Heart right ventricle (tissue), 16 donors: ENCODE measurements around the gene SYNJ2. TPM values are rescaled to one million over a fixed set of nuclear protein-coding genes. Genes with fewer than 3 reads are reported as not detected.
"Not testable (repeated sequence)": the region's sequence is repeated elsewhere in the genome, so short reads cannot be mapped to it uniquely, and the experiment has no call there.

Experiments
- ATAC-seq, 8 donors: fragments of 200-7000 bp; cut with Tn5 transposase; one replicate each; pipeline ENCODE4 v1.9.1; 2020; ENCODE audit warnings: mild to moderate bottlenecking in 8 of 8, moderate library complexity in 8 of 8, moderate number of reproducible peaks in 1 of 8
- DNase-seq, 2 donors: peaks; one replicate each; pipeline ENCODE4 v3.0.0-alpha.2; 2020
- H3K27ac ChIP-seq, 10 donors: fragments of 200-600 bp; sonication (generic) in 2 of 10; one replicate each; pipeline versions ENCODE4 v1.5.0 to v1.8.0; 2020 to 2022; ENCODE audit warnings: mild to moderate bottlenecking in 3 of 10
- H3K27me3 ChIP-seq, 7 donors: fragments of 200-600 bp; one replicate each; pipeline ENCODE4 v1.8.0; 2021 to 2022; ENCODE audit warnings: mild to moderate bottlenecking in 2 of 7
- H3K36me3 ChIP-seq, 9 donors: fragments of 200-600 bp; sonication (generic) in 1 of 9; one replicate each; pipeline versions ENCODE4 v1.5.0 to v1.8.0; 2020 to 2022; ENCODE audit warnings: mild to moderate bottlenecking in 2 of 9
- H3K4me1 ChIP-seq, 9 donors: fragments of 200-600 bp; sonication (generic) in 1 of 9; one replicate each; pipeline versions ENCODE4 v1.5.0 to v1.8.0; 2020 to 2022; ENCODE audit warnings: mild to moderate bottlenecking in 4 of 9
- H3K4me3 ChIP-seq, 10 donors: fragments of 200-600 bp; sonication (generic) in 2 of 10; one replicate each; pipeline versions ENCODE4 v1.5.0 to v1.8.0; 2020 to 2022; ENCODE audit warnings: mild to moderate bottlenecking in 7 of 10, moderate library complexity in 2 of 10
- H3K9me3 ChIP-seq, 11 donors: fragments of 200-600 bp in 10 of 11; sonication (generic) in 2 of 11; one replicate each; pipeline versions ENCODE4 v1.5.0 to v1.8.0; 2013 to 2022; ENCODE audit warnings: mild to moderate bottlenecking in 2 of 11, control low read depth in 1 of 11, moderate library complexity in 1 of 11
- CTCF ChIP-seq, 9 donors: fragments of 200-600 bp; sonication (generic) in 2 of 9; IDR thresholded peaks; one replicate each; pipeline versions ENCODE4 v1.5.0 to v1.8.0; 2021 to 2022; ENCODE audit warnings: antibody characterized with exemption in 9 of 9, mild to moderate bottlenecking in 5 of 9, moderate library complexity in 1 of 9
- WGBS, 2 donors: extraction: QIAGEN DNeasy Blood & Tissue Kit; methylation state at CpG; one replicate each; pipeline ENCODE4 v1.1.7; 2013; ENCODE audit warnings: inconsistent platforms in 1 of 2; 5-methylcytosine and 5-hydroxymethylcytosine counted together
- intact Hi-C, 10 donors: fragments of 100-400 bp; cut with DNase I; formaldehyde crosslinking; loops; one replicate each; pipeline versions ENCODE4 v1.11.1 to v1.14.2; 2022
- long read RNA-seq, 3 donors: library from polyadenylated mRNA; unstranded; transcript quantifications; one replicate each; pipeline ENCODE4 v2.0.0, GENCODE V29; 2020 to 2021
- polyA plus RNA-seq, 2 donors: library from polyadenylated mRNA; stranded (reverse); fragments of 200-250 nt; gene quantifications; one replicate each; pipeline ENCODE4 v1.2.3, GENCODE V29; 2013
- total RNA-seq, 10 donors: library from RNA; stranded (reverse); fragmentation: NEBNext Ultra II Directional in 3 of 10; extraction: Animal tissue kit (Norgen Biotek cat#: 25700) in 3 of 10; gene quantifications; one replicate each; pipeline versions ENCODE4 v1.2.1 to v1.2.4, GENCODE V29; 2021 to 2023
- donor health status: Arrhythmogenic right ventricular cardiomyopathy.
- donor health status: ischemic (EF 13 %, LVEDD 7.1; RV severe dilation, severe dysfunction).
- donor health status: healthy with polysubstance abuse.
- donor health status: DM: no; HTN: yes; CAD: no.
- donor health status: DM: no; HTN: no; CAD: no.
- donor health status: ischemic (EF 25% LVEDD 6.9; RV normal size, moderate dysfunction).
- donor health status: ischemic (EF 25% LVEDD 5.7; RV mildly dilated, moderate dysfunction).
- donor health status: healthy.
- donor health status: DM: yes; HTN: yes; CAD: no.
- donor health status: Ischemic cardiomyopathy.
- donor health status: ischemic (EF 35%, LVEDD 5.7; RV mildly dilated, moderate dysfunction).
- donor health status: nonischemic (EF 11% LVEDD 7.7; RV severe dilation, severe dysfunction).
- donor health status: DM: yes; HTN: yes; CAD: no.
- donor health status: PGD.
- donor health status: ischemic (EF 29% LVEDD 5.4; RV normal size, mild dysfunction).
- donor health status: nonischemic (EF 23%, LVEDD 6.1; RV moderate dilation, normal function).

The SYNJ2 gene
- total RNA-seq (10 to 100 TPM; 14.0 to 27.8 (median 19.6) TPM), polyA plus RNA-seq (10 to 100 TPM; 14.5 to 17.6 TPM)
- long read RNA-seq, donor 1, partial matches to known transcripts = 23 of 25 reads
- long read RNA-seq, donor 1, other reads (novel, unspliced or antisense) = 2 of 25 reads
- long read RNA-seq, donor 2, partial matches to known transcripts = 17 of 29 reads
- long read RNA-seq, donor 2, other reads (novel, unspliced or antisense) = 11 of 29 reads
- long read RNA-seq, donor 3, full-length matches to known transcripts = 2 of 46 reads
- long read RNA-seq, donor 3, partial matches to known transcripts = 40 of 46 reads
- long read RNA-seq, donor 3, other reads (novel, unspliced or antisense) = 4 of 46 reads

GRCh38 chr6:157981395-157982101 lies at the start of gene SYNJ2:
TSS of gene SYNJ2 (plus strand) at chr6:157981863. CDS start at chr6:157981962, 99 bp downstream.
- peak; percentile 31 to 77 (median 59) for TF ChIP-seq CTCF (IDR thresholded peaks at IDR 0.05)
- no peaks in the 10 kb centered on the region for H3K9me3 ChIP-seq
- intact Hi-C loops = loop anchor here in 7 of 10 donors (2.0 to 10.0 kb wide), 7 partner anchors 46 to 91 kb away; no protein-coding TSS in a partner anchor
- WGBS, 2 donors = 0 to 1% methylated on average over 67 to 85 of the region's 86 CpGs
- no peaks in the 10 kb centered on the region for H3K36me3 ChIP-seq
- peak; percentile 84 to 91 (median 88) for ATAC-seq
- peaks cover 0 to 5% (median 0%) of the 10 kb centered on the region in 7 donors for H3K27me3 ChIP-seq
- peaks cover 0 to 45% (median 10%) of the 10 kb centered on the region in 9 donors for H3K4me1 ChIP-seq
- peak within 1 kb of the TSS; percentile 71 to 99 (median 92) for H3K4me3 ChIP-seq
- DNase-seq = peak; percentile 78
- peak within 1 kb of the TSS; percentile 1 to 89 (median 84) for H3K27ac ChIP-seq

GRCh38 chr6:157935786-157936185 lies 45.9 kb upstream of the SYNJ2 start:
- WGBS, 2 donors = 69 to 75% methylated on average over 2 of the region's 2 CpGs
- no peaks in the 10 kb centered on the region for H3K9me3 ChIP-seq
- DNase-seq = no peak
- intact Hi-C loops = loop anchor here in 1 of 10 donors (10.0 kb wide), 1 partner anchor 139 kb away; no protein-coding TSS in a partner anchor
- peaks cover 0 to 5% (median 0%) of the 10 kb centered on the region in 9 donors for H3K4me1 ChIP-seq
- H3K27ac ChIP-seq = no peak overlapping the region
- peaks cover 0 to 100% (median 74%) of the 10 kb centered on the region in 9 donors for H3K36me3 ChIP-seq
- no peak for TF ChIP-seq CTCF (IDR thresholded peaks at IDR 0.05)
- H3K4me3 ChIP-seq = no peak overlapping the region
- no peaks in the 10 kb centered on the region for H3K27me3 ChIP-seq
- no peak for ATAC-seq

GRCh38 chr6:157937318-157937717 lies 44.3 kb upstream of the SYNJ2 start:
- no peak for TF ChIP-seq CTCF (IDR thresholded peaks at IDR 0.05)
- no peak overlapping the region for H3K27ac ChIP-seq
- no peak for ATAC-seq
- peaks cover 0 to 5% (median 0%) of the 10 kb centered on the region in 9 donors for H3K4me1 ChIP-seq
- H3K4me3 ChIP-seq = no peak overlapping the region
- intact Hi-C loops = loop anchor here in 1 of 10 donors (10.0 kb wide), 1 partner anchor 137 kb away; no protein-coding TSS in a partner anchor
- WGBS, 2 donors = 83 to 85% methylated on average over 3 of the region's 3 CpGs
- H3K36me3 ChIP-seq = peaks cover 0 to 100% (median 77%) of the 10 kb centered on the region in 9 donors
- no peaks in the 10 kb centered on the region for H3K9me3 ChIP-seq
- DNase-seq = no peak
- H3K27me3 ChIP-seq = no peaks in the 10 kb centered on the region

GRCh38 chr6:157937916-157938315 lies 43.7 kb upstream of the SYNJ2 start:
- ATAC-seq (no peak), DNase-seq (no peak)
- Histone ChIP-seq H3K36me3 (peaks cover 0 to 100% (median 79%) of the 10 kb centered on the region in 9 donors), H3K9me3 (no peaks in the 10 kb centered on the region), H3K27me3 (no peaks in the 10 kb centered on the region), H3K27ac (no peak overlapping the region), H3K4me1 (peaks cover 0 to 5% (median 0%) of the 10 kb centered on the region in 9 donors), H3K4me3 (no peak overlapping the region)
- 92 to 97% methylated on average over 6 of the region's 6 CpGs for WGBS, 2 donors
- TF ChIP-seq CTCF (IDR thresholded peaks at IDR 0.05) = no peak
- intact Hi-C loops = loop anchor here in 1 of 10 donors (10.0 kb wide), 1 partner anchor 137 kb away; no protein-coding TSS in a partner anchor

GRCh38 chr6:157940375-157941036 lies 41.2 kb upstream of the SYNJ2 start:
- H3K27ac ChIP-seq, H3K4me3 ChIP-seq, DNase-seq, H3K9me3 ChIP-seq, H3K27me3 ChIP-seq, ATAC-seq, intact Hi-C loops, H3K4me1 ChIP-seq: not testable (repeated sequence)
- peaks cover 0 to 100% (median 80%) of the 10 kb centered on the region in 9 donors for H3K36me3 ChIP-seq
- WGBS, 2 donors = 94 to 96% methylated on average over 12 of the region's 12 CpGs
